HEK293 (cell line): ENCODE data around the gene DNAH5.

ENCODE experiments used
- CTCF ChIA-PET: fragments of 350-600 bp; formaldehyde crosslinking; extraction: SDS; loops from one replicate; lab custom pipeline; 2021; ENCODE audit warnings: antibody characterized with exemption; lab: Yijun Ruan, JAX
- POLR2A ChIA-PET: fragments of 300-600 bp; formaldehyde crosslinking; extraction: SDS; loops from one replicate; lab custom pipeline; 2020; ENCODE audit warnings: antibody characterized with exemption, inconsistent platforms; lab: Yijun Ruan, JAX
- H3K27ac ChIP-seq: fragments of 200-500 bp; sonication (Bioruptor generic); 2 replicates; pipeline ENCODE4 v1.5.1; 2014; ENCODE audit warnings: low read depth, low read length, control low read depth, inconsistent platforms; ENCODE audit errors: extremely low read depth
- H3K36me3 ChIP-seq, 2 experiments: fragments of 200-500 bp in 1 of 2; sonication (Bioruptor generic) in 1 of 2; 1 replicate in 1 of 2; 2 replicates in 1 of 2; pipeline ENCODE4 v1.5.1; 2014 to 2017; ENCODE audit warnings: inconsistent platforms in 2 of 2, low read length in 2 of 2; ENCODE audit not compliant: control insufficient read depth in 2 of 2, insufficient read depth in 1 of 2
- H3K4me1 ChIP-seq: fragments of 200-500 bp; sonication (Bioruptor generic); 2 replicates; pipeline ENCODE4 v1.5.1; 2014; ENCODE audit warnings: mild to moderate bottlenecking, low read length, inconsistent platforms; ENCODE audit not compliant: control insufficient read depth, insufficient read depth
- H3K4me3 ChIP-seq: 2 replicates; pipeline ENCODE4 v1.5.1; 2011; ENCODE audit warnings: low read depth, mild to moderate bottlenecking, control low read depth, low read length, moderate library complexity
- H3K9me3 ChIP-seq: fragments of 200-500 bp; sonication (Bioruptor generic); 2 replicates; pipeline ENCODE4 v1.5.1; 2014; ENCODE audit warnings: low read depth, low read length, inconsistent platforms; ENCODE audit not compliant: control insufficient read depth, insufficient read depth
- RBAK ChIP-seq: fragments of 450-650 bp; formaldehyde crosslinking; IDR thresholded peaks from 2 replicates; pipeline ENCODE4 v1.5.1; 2016; ENCODE audit warnings: missing biosample characterization, missing genetic modification characterization
- ZBTB20 ChIP-seq: fragments of 450-650 bp; formaldehyde crosslinking; IDR thresholded peaks from 2 replicates; pipeline ENCODE4 v1.5.1; 2016; ENCODE audit warnings: missing biosample characterization, missing genetic modification characterization
- ZBTB48 ChIP-seq: fragments of 450-650 bp; formaldehyde crosslinking; IDR thresholded peaks from 2 replicates; pipeline ENCODE4 v1.5.1; 2016; ENCODE audit warnings: missing biosample characterization, missing genetic modification characterization
- ZNF184 ChIP-seq: fragments of 450-650 bp; IDR thresholded peaks from 2 replicates; pipeline ENCODE4 v1.5.1; 2018; ENCODE audit warnings: missing biosample characterization, mild to moderate bottlenecking, missing genetic modification characterization
- ZNF19 ChIP-seq: fragments of 450-650 bp; formaldehyde crosslinking; IDR thresholded peaks from 2 replicates; pipeline ENCODE4; 2016; ENCODE audit warnings: missing biosample characterization, missing genetic modification characterization, low read depth
- ZNF394 ChIP-seq: fragments of 450-650 bp; formaldehyde crosslinking; IDR thresholded peaks from 2 replicates; pipeline ENCODE4 v1.5.1; 2016; ENCODE audit warnings: missing biosample characterization, missing genetic modification characterization, mild to moderate bottlenecking, moderate library complexity, borderline replicate concordance
- ZNF404 ChIP-seq: fragments of 450-650 bp; formaldehyde crosslinking; IDR thresholded peaks from 2 replicates; pipeline ENCODE4 v1.5.1; 2017; ENCODE audit warnings: missing biosample characterization, missing genetic modification characterization
- ZNF501 ChIP-seq: fragments of 450-650 bp; formaldehyde crosslinking; IDR thresholded peaks from 2 replicates; pipeline ENCODE4 v1.5.1; 2016; ENCODE audit warnings: missing biosample characterization, missing genetic modification characterization
- ZNF510 ChIP-seq: fragments of 450-650 bp; formaldehyde crosslinking; IDR thresholded peaks from 2 replicates; pipeline ENCODE4 v1.5.1; 2018; ENCODE audit warnings: mild to moderate bottlenecking, missing genetic modification characterization, missing biosample characterization; ENCODE audit not compliant: insufficient replicate concordance
- ZNF701 ChIP-seq: fragments of 450-650 bp; formaldehyde crosslinking; IDR thresholded peaks from 2 replicates; pipeline ENCODE4 v1.5.1; 2016; ENCODE audit warnings: missing biosample characterization, missing genetic modification characterization
- ZNF707 ChIP-seq: fragments of 450-650 bp; formaldehyde crosslinking; IDR thresholded peaks from 2 replicates; pipeline ENCODE4 v1.5.1; 2016; ENCODE audit warnings: missing biosample characterization, missing genetic modification characterization
- ZNF76 ChIP-seq: fragments of 450-650 bp; formaldehyde crosslinking; IDR thresholded peaks from 2 replicates; pipeline ENCODE4; 2016; ENCODE audit warnings: low read depth, missing biosample characterization, missing genetic modification characterization, borderline replicate concordance
- ZNF791 ChIP-seq: fragments of 450-650 bp; formaldehyde crosslinking; IDR thresholded peaks from 2 replicates; pipeline ENCODE4 v1.5.1; 2016; ENCODE audit warnings: missing biosample characterization, missing genetic modification characterization
- TF ChIP-seq, protein P1 (sequence below): fragments of 450-650 bp; formaldehyde crosslinking; IDR thresholded peaks from 2 replicates; pipeline ENCODE4 v1.5.1; 2017; ENCODE audit warnings: missing biosample characterization, missing genetic modification characterization
- TF ChIP-seq, protein P2 (sequence below): IDR thresholded peaks from 2 replicates; pipeline ENCODE4 v1.6.1; 2011; ENCODE audit warnings: mild to moderate bottlenecking, low read depth, low read length, borderline replicate concordance
- TF ChIP-seq, protein P3 (sequence below): fragments of 450-650 bp; formaldehyde crosslinking; IDR thresholded peaks from 2 replicates; pipeline ENCODE4 v1.5.1; 2017; ENCODE audit warnings: missing biosample characterization, missing genetic modification characterization
- TF ChIP-seq, protein P4 (sequence below): fragments of 450-650 bp; formaldehyde crosslinking; IDR thresholded peaks from 2 replicates; pipeline ENCODE4 v1.5.1; 2016; ENCODE audit warnings: missing biosample characterization, missing genetic modification characterization
- TF ChIP-seq, protein P5 (sequence below): fragments of 450-650 bp; formaldehyde crosslinking; IDR thresholded peaks from 2 replicates; pipeline ENCODE4 v1.5.1; 2016; ENCODE audit warnings: missing biosample characterization, missing genetic modification characterization

The DNAH5 gene

DNA sequence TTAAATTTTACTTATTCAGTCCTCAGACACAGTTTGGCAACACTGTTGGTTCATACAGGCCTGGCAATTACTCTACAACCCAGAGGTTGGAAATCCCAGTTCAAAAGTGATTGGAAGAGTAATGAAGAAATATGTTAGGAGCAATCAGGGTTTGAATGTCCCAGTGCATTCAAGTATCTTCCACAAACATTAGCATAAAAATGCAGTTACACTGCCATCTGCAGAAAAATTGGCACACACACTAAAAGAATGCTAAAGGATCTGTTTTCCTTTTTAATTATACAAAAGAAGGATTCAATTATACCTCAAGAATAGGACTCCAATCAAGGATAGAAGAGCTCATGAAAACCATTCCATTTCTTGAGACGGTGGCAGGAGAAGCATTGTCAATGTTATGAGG, 130.2 kb downstream of the DNAH5 start (continued):
- TF ChIP-seq, protein P1, sequence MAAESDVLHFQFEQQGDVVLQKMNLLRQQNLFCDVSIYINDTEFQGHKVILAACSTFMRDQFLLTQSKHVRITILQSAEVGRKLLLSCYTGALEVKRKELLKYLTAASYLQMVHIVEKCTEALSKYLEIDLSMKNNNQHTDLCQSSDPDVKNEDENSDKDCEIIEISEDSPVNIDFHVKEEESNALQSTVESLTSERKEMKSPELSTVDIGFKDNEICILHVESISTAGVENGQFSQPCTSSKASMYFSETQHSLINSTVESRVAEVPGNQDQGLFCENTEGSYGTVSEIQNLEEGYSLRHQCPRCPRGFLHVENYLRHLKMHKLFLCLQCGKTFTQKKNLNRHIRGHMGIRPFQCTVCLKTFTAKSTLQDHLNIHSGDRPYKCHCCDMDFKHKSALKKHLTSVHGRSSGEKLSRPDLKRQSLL (tag by site-specific recombination): no peak

DNA sequence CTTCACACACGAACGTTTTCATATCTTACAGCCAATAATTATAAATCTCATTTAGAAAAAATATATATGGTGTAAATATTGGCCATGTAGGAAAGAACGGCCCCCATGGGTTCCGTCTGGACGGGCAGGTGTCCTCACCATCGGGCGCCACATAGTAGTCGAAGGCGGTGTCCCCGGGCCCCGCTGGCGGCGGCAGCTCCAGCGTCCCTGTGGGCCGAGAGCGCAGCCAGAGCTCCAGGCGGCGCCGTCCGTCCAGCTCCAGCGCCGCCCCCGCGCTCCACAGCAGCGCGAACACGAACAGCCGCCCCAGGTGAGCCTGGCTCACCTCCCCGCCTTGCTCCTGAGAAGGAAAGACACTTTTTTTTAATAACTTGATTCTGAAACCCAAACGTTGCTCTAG, 134.6 kb downstream of the DNAH5 start:
- ChIA-PET CTCF (no interaction called here), POLR2A (no interaction called here)
- H3K9me3 ChIP-seq: no peaks in the 10 kb centered on the region
- H3K36me3 ChIP-seq: no peaks in the 10 kb centered on the region
- H3K27ac ChIP-seq: no peak overlapping the region
- H3K4me1 ChIP-seq: no peaks in the 10 kb centered on the region
- TF ChIP-seq, protein P2, sequence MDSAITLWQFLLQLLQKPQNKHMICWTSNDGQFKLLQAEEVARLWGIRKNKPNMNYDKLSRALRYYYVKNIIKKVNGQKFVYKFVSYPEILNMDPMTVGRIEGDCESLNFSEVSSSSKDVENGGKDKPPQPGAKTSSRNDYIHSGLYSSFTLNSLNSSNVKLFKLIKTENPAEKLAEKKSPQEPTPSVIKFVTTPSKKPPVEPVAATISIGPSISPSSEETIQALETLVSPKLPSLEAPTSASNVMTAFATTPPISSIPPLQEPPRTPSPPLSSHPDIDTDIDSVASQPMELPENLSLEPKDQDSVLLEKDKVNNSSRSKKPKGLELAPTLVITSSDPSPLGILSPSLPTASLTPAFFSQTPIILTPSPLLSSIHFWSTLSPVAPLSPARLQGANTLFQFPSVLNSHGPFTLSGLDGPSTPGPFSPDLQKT: no peak
- TF ChIP-seq ZNF510 (tag by site-specific recombination) (no peak), ZNF184 (tag by site-specific recombination) (no peak), ZBTB20 (tag by site-specific recombination) (no peak), ZNF394 (tag by site-specific recombination) (no peak), RBAK (tag by site-specific recombination) (no peak), ZNF707 (tag by site-specific recombination) (no peak), ZNF19 (tag by site-specific recombination) (no peak), ZBTB48 (tag by site-specific recombination) (no peak), ZNF76 (no peak), ZNF501 (tag by site-specific recombination) (no peak), ZNF404 (no peak), ZNF791 (tag by site-specific recombination) (no peak)
- TF ChIP-seq, protein P3, sequence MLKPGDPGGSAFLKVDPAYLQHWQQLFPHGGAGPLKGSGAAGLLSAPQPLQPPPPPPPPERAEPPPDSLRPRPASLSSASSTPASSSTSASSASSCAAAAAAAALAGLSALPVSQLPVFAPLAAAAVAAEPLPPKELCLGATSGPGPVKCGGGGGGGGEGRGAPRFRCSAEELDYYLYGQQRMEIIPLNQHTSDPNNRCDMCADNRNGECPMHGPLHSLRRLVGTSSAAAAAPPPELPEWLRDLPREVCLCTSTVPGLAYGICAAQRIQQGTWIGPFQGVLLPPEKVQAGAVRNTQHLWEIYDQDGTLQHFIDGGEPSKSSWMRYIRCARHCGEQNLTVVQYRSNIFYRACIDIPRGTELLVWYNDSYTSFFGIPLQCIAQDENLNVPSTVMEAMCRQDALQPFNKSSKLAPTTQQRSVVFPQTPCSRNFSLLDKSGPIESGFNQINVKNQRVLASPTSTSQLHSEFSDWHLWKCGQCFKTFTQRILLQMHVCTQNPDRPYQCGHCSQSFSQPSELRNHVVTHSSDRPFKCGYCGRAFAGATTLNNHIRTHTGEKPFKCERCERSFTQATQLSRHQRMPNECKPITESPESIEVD: no peak
- TF ChIP-seq, protein P4, sequence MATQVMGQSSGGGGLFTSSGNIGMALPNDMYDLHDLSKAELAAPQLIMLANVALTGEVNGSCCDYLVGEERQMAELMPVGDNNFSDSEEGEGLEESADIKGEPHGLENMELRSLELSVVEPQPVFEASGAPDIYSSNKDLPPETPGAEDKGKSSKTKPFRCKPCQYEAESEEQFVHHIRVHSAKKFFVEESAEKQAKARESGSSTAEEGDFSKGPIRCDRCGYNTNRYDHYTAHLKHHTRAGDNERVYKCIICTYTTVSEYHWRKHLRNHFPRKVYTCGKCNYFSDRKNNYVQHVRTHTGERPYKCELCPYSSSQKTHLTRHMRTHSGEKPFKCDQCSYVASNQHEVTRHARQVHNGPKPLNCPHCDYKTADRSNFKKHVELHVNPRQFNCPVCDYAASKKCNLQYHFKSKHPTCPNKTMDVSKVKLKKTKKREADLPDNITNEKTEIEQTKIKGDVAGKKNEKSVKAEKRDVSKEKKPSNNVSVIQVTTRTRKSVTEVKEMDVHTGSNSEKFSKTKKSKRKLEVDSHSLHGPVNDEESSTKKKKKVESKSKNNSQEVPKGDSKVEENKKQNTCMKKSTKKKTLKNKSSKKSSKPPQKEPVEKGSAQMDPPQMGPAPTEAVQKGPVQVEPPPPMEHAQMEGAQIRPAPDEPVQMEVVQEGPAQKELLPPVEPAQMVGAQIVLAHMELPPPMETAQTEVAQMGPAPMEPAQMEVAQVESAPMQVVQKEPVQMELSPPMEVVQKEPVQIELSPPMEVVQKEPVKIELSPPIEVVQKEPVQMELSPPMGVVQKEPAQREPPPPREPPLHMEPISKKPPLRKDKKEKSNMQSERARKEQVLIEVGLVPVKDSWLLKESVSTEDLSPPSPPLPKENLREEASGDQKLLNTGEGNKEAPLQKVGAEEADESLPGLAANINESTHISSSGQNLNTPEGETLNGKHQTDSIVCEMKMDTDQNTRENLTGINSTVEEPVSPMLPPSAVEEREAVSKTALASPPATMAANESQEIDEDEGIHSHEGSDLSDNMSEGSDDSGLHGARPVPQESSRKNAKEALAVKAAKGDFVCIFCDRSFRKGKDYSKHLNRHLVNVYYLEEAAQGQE (tag by site-specific recombination): no peak
- H3K4me3 ChIP-seq: no peak overlapping the region

DNA sequence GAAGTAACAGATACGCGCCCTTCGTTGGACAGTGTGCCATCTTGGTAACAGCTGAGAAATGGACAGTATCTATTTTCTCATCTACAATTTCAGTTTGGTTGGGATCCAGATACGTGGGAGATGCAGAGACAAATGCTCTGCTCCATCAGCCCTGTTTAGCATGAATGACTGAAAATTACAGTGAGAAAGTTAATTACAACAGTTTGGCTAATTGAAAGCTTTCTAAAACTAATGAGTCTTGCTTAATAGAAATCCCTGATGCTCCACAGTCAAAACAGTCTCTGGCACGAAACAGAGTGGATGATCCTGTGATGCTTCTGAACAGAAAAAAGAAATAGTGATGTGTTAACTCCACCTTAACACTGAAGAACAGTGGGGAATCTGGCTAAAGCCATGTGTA, 140.2 kb downstream of the DNAH5 start:
- Histone ChIP-seq H3K4me1 (no peaks in the 10 kb centered on the region), H3K27ac (no peak overlapping the region), H3K36me3 (no peaks in the 10 kb centered on the region), H3K4me3 (no peak overlapping the region), H3K9me3 (no peaks in the 10 kb centered on the region)
- ChIA-PET CTCF (no interaction called here), POLR2A (no interaction called here)
- no peak for TF ChIP-seq ZNF701 (tag by site-specific recombination)
- TF ChIP-seq, protein P5, sequence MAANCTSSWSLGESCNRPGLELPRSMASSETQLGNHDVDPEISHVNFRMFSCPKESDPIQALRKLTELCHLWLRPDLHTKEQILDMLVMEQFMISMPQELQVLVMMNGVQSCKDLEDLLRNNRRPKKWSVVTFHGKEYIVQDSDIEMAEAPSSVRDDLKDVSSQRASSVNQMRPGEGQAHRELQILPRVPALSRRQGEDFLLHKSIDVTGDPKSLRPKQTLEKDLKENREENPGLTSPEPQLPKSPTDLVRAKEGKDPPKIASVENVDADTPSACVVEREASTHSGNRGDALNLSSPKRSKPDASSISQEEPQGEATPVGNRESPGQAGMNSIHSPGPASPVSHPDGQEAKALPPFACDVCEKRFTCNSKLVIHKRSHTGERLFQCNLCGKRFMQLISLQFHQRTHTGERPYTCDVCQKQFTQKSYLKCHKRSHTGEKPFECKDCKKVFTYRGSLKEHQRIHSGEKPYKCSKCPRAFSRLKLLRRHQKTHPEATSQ: no peak
